ENCODE measurements around the gene DLGAP3. TPM values are rescaled to one million over a fixed set of nuclear protein-coding genes. Genes with fewer than 3 reads are reported as not detected.
A peak's percentile ranks its signal among the peaks of the same experiment; 100 is the strongest.

DLGAP3 gene
- total and polyA plus RNA-seq, 3 experiments from 2014 or later = 0.59 to 0.82 TPM; not detected in 1

DNA sequence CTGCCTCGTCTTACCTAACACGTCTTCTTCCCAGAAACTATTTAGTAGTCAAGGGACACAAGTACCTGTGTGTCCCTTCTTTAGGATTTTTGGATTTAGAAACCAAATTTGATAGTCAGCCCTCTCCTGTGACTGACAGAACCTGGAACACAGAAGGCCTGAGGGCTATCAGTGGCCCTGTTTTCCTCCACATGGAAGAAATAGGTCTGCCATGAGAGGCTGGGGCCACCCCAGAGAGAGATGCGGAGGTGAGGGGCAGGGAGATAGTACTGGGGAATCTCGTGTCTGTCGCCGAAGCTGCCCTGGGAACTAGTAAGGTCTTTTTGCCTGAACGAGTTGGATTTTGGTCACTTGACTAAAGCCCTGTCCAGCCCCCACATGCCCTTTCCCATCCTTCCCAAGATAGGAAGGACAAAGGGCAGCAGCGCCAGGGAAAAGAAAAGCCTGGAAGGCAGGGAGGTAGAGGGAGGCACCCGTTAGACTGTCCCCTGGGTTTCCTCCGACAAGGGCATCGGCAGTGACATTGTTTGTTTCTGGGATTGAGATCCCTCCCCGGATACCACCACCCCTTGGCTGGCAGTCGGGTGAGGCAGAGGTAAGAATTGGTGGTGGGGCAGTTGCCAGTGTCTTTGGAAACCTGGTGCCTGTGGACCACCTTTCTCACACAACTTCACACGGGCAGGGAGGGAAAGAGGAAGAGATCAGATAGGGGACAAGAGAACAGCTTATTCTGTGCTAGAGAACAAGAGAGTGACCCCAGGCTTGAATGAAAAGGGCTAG, 89.7 kb downstream of the DLGAP3 start:
- Histone ChIP-seq H3K4me3 (ENCODE audit: low read length) (no peak overlapping the region), H3K27ac (ENCODE audit: low read depth, low read length) (no peak overlapping the region), H3K9me3 (ENCODE audit: low read length) (no peaks in the 10 kb centered on the region), H3K4me1 (ENCODE audit: insufficient read depth, low read length) (peaks cover 15% of the 10 kb centered on the region), H3K36me3 (ENCODE audit: insufficient read depth, low read length) (no peaks in the 10 kb centered on the region), H3K27me3 (ENCODE audit: insufficient read depth, low read length, poor library complexity, severe bottlenecking) (no peaks in the 10 kb centered on the region)
- ChIA-PET CTCF (no interaction called here), POLR2A (no interaction called here)
- H3K4me3 Mint-ChIP-seq = no peak overlapping the region
- peak overlapping the region in 1 of 8 donors; percentile 23 for H3K27ac Mint-ChIP-seq
- peaks cover 0 to 13% (median 7%) of the 10 kb centered on the region in 3 donors for H3K36me3 Mint-ChIP-seq
- no peak for DNase-seq
- peaks cover 0 to 15% (median 9%) of the 10 kb centered on the region in 3 donors for H3K4me1 Mint-ChIP-seq
- H3K27me3 Mint-ChIP-seq = peaks cover 0 to 2% of the 10 kb centered on the region in 2 donors
- no peaks in the 10 kb centered on the region for H3K9me3 Mint-ChIP-seq

DNA sequence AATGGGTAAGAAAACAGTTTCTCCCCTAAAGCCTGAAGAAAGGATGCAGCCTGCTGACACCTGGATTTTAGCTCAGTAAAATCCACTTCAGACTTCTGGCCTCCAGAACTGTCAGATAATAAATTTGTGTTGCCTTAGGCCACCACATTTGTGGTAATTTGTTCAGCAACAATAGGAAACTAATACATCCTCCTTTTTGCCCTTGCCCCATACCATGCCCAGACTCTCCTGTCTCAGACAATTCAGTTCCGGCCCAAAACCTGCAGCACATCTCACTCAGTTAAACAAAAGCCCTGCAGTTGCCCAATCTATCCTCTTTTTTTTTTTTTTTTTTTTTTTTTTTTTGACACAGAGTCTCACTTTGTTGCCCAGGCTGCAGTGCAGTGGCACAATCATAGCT, 95.7 kb downstream of the DLGAP3 start:
- ChIA-PET POLR2A (no interaction called here), CTCF (no interaction called here)
- H3K4me3 Mint-ChIP-seq = no peak overlapping the region
- Histone ChIP-seq H3K27me3 (ENCODE audit: insufficient read depth, low read length, poor library complexity, severe bottlenecking) (no peaks in the 10 kb centered on the region), H3K36me3 (ENCODE audit: insufficient read depth, low read length) (no peaks in the 10 kb centered on the region), H3K4me1 (ENCODE audit: insufficient read depth, low read length) (no peaks in the 10 kb centered on the region), H3K4me3 (ENCODE audit: low read length) (no peak overlapping the region), H3K9me3 (ENCODE audit: low read length) (no peaks in the 10 kb centered on the region), H3K27ac (ENCODE audit: low read depth, low read length) (no peak overlapping the region)
- no peaks in the 10 kb centered on the region for H3K9me3 Mint-ChIP-seq
- DNase-seq = no peak
- H3K27me3 Mint-ChIP-seq = peaks cover 0 to 2% of the 10 kb centered on the region in 2 donors
- H3K36me3 Mint-ChIP-seq = peaks cover 1 to 8% (median 7%) of the 10 kb centered on the region in 3 donors
- H3K27ac Mint-ChIP-seq = peak overlapping the region in 1 of 8 donors; percentile 9
- H3K4me1 Mint-ChIP-seq = peaks cover 0 to 2% (median 0%) of the 10 kb centered on the region in 3 donors

DNA sequence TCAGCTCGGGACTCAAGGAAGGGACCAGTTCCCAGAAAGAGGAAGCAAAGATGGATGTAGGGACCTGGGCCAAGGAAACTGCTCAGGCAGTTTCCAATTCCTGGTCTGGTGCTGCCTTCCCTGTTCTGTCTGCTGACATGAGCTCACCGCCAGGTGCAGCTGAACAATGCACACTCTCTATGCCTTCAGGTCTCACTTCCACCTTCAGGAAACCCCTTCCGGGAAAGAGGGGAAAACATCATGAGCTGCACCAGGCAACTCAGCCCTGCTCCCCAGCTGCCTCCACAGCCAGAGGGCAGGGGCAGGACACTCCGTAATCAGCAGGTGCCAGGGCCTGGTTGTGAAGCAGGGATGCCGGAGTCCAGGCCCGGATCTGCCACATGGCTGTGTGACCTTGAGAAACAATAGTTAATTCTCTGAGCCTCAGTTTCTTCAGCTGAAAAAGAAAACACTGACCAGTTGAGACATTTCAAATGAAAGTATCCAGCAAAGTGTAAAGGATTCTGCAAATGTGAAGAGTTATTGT, 97.7 kb downstream of the DLGAP3 start:
- H3K27me3 ChIP-seq (ENCODE audit: insufficient read depth, low read length, poor library complexity, severe bottlenecking) = no peaks in the 10 kb centered on the region
- no peaks in the 10 kb centered on the region for H3K4me1 ChIP-seq (ENCODE audit: insufficient read depth, low read length)
- ChIA-PET POLR2A (no interaction called here), CTCF (interaction anchor here (1.7 kb wide), 1 partner anchor 21 kb away, joined by 6 read pairs; no protein-coding TSS in a partner anchor)
- H3K27ac ChIP-seq (ENCODE audit: low read depth, low read length) = no peak overlapping the region
- H3K27me3 Mint-ChIP-seq = peaks cover 0 to under 1% of the 10 kb centered on the region in 2 donors
- H3K9me3 Mint-ChIP-seq = no peaks in the 10 kb centered on the region
- H3K27ac Mint-ChIP-seq = peak overlapping the region in 1 of 8 donors; percentile 52
- H3K4me3 Mint-ChIP-seq = no peak overlapping the region
- peaks cover 0 to 2% (median 0%) of the 10 kb centered on the region in 3 donors for H3K4me1 Mint-ChIP-seq
- no peak for DNase-seq
- H3K4me3 ChIP-seq (ENCODE audit: low read length) = no peak overlapping the region
- no peaks in the 10 kb centered on the region for H3K36me3 ChIP-seq (ENCODE audit: insufficient read depth, low read length)
- H3K9me3 ChIP-seq (ENCODE audit: low read length) = no peaks in the 10 kb centered on the region
- H3K36me3 Mint-ChIP-seq = peaks cover 1 to 8% (median 7%) of the 10 kb centered on the region in 3 donors

DNA sequence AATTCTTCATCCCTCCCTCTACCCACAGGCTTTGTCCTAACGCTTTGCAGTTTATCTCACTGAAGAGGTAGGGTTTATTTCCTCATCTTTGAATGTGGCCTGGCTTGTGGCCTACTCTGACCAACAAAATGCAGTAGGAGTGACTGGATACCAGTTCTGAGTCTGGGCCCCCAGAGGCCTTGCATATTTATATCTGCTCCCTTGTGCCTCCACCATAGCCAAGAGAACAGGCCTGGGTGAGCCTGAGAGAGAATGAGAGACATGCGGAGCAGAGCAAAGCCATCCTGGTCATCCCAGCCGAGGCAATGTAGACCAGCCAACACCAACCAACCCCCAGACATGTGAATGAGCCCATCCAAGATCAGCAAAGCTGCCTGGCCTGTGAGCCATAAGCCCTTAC, 100.2 kb downstream of the DLGAP3 start:
- no peaks in the 10 kb centered on the region for H3K36me3 ChIP-seq (ENCODE audit: insufficient read depth, low read length)
- no peak overlapping the region for H3K4me3 ChIP-seq (ENCODE audit: low read length)
- Mint-ChIP-seq H3K36me3 (peaks cover 1 to 7% (median 4%) of the 10 kb centered on the region in 3 donors), H3K4me1 (no peaks in the 10 kb centered on the region), H3K4me3 (no peak overlapping the region), H3K27me3 (peaks cover 0 to 2% of the 10 kb centered on the region in 2 donors), H3K9me3 (no peaks in the 10 kb centered on the region), H3K27ac (no peak overlapping the region)
- H3K27me3 ChIP-seq (ENCODE audit: insufficient read depth, low read length, poor library complexity, severe bottlenecking) = no peaks in the 10 kb centered on the region
- ChIA-PET POLR2A (no interaction called here), CTCF (no interaction called here)
- H3K27ac ChIP-seq (ENCODE audit: low read depth, low read length) = no peak overlapping the region
- no peak for DNase-seq
- H3K4me1 ChIP-seq (ENCODE audit: insufficient read depth, low read length) = no peaks in the 10 kb centered on the region
- no peaks in the 10 kb centered on the region for H3K9me3 ChIP-seq (ENCODE audit: low read length)

GRCh38 chr1:34828611-34829010, 100.8 kb downstream of the DLGAP3 start:
- peaks cover 1 to 7% (median 6%) of the 10 kb centered on the region in 3 donors for H3K36me3 Mint-ChIP-seq
- no peaks in the 10 kb centered on the region for H3K4me1 Mint-ChIP-seq
- Histone ChIP-seq H3K9me3 (ENCODE audit: low read length) (no peaks in the 10 kb centered on the region), H3K4me1 (ENCODE audit: insufficient read depth, low read length) (no peaks in the 10 kb centered on the region), H3K36me3 (ENCODE audit: insufficient read depth, low read length) (no peaks in the 10 kb centered on the region), H3K27me3 (ENCODE audit: insufficient read depth, low read length, poor library complexity, severe bottlenecking) (no peaks in the 10 kb centered on the region), H3K4me3 (ENCODE audit: low read length) (no peak overlapping the region), H3K27ac (ENCODE audit: low read depth, low read length) (no peak overlapping the region)
- H3K27ac Mint-ChIP-seq = no peak overlapping the region
- POLR2A ChIA-PET = no interaction called here
- H3K4me3 Mint-ChIP-seq = no peak overlapping the region
- CTCF ChIA-PET = no interaction called here
- no peaks in the 10 kb centered on the region for H3K9me3 Mint-ChIP-seq
- H3K27me3 Mint-ChIP-seq = peaks cover 0 to 2% of the 10 kb centered on the region in 2 donors
- no peak for DNase-seq

DNA sequence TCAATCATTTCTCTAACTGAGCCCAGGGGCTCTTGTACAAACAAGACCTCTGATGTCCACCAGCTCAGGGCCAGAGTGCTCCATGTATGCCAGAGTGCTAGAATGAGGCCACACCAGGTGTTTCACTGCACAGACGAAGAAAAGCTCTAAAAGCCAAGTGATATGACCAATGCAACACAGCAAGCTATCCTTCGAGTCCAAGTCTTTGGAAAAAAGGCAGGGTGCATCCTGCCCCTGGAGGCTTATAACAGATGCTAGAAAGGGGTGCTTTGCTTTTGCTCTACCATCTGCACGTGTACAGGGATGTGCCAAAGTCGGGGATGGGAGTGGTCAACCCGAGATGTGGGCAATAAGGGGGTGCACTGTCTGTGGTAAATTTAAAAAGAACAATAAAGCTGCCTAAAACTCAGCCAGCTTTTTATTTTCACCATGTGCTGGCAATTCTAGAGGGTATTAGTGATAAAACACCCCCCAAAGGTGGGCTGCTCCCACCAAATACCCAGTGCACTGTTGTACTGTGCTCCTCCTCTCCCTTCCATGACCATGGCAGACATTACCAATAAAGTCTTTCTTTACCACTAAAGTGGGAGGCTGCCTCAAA, 102.0 kb downstream of the DLGAP3 start:
- no peak overlapping the region for H3K4me3 ChIP-seq (ENCODE audit: low read length)
- H3K4me1 ChIP-seq (ENCODE audit: insufficient read depth, low read length) = no peaks in the 10 kb centered on the region
- H3K4me3 Mint-ChIP-seq = no peak overlapping the region
- H3K27ac ChIP-seq (ENCODE audit: low read depth, low read length) = no peak overlapping the region
- H3K27me3 Mint-ChIP-seq = peaks cover 0 to 2% of the 10 kb centered on the region in 2 donors
- H3K9me3 Mint-ChIP-seq = no peaks in the 10 kb centered on the region
- no peaks in the 10 kb centered on the region for H3K27me3 ChIP-seq (ENCODE audit: insufficient read depth, low read length, poor library complexity, severe bottlenecking)
- no peaks in the 10 kb centered on the region for H3K9me3 ChIP-seq (ENCODE audit: low read length)
- no peaks in the 10 kb centered on the region for H3K36me3 ChIP-seq (ENCODE audit: insufficient read depth, low read length)
- CTCF ChIA-PET = no interaction called here
- H3K27ac Mint-ChIP-seq = peak overlapping the region in 1 of 8 donors; percentile 29
- H3K36me3 Mint-ChIP-seq = peaks cover under 1 to 3% (median under 1%) of the 10 kb centered on the region in 3 donors
- no peak for DNase-seq
- POLR2A ChIA-PET = no interaction called here
- H3K4me1 Mint-ChIP-seq = no peaks in the 10 kb centered on the region

GRCh38 chr1:34825455-34826091, 103.9 kb downstream of the DLGAP3 start:
- no peak overlapping the region for H3K4me3 Mint-ChIP-seq
- peaks cover 0 to 2% of the 10 kb centered on the region in 2 donors for H3K27me3 Mint-ChIP-seq
- no peaks in the 10 kb centered on the region for H3K9me3 ChIP-seq (ENCODE audit: low read length)
- H3K27ac ChIP-seq (ENCODE audit: low read depth, low read length) = no peak overlapping the region
- H3K4me1 ChIP-seq (ENCODE audit: insufficient read depth, low read length) = no peaks in the 10 kb centered on the region
- no peak overlapping the region for H3K27ac Mint-ChIP-seq
- no peaks in the 10 kb centered on the region for H3K27me3 ChIP-seq (ENCODE audit: insufficient read depth, low read length, poor library complexity, severe bottlenecking)
- DNase-seq = no peak
- no peaks in the 10 kb centered on the region for H3K4me1 Mint-ChIP-seq
- peaks cover 0 to 2% (median 2%) of the 10 kb centered on the region in 3 donors for H3K36me3 Mint-ChIP-seq
- no peaks in the 10 kb centered on the region for H3K9me3 Mint-ChIP-seq
- no peak overlapping the region for H3K4me3 ChIP-seq (ENCODE audit: low read length)
- H3K36me3 ChIP-seq (ENCODE audit: insufficient read depth, low read length) = no peaks in the 10 kb centered on the region
- CTCF ChIA-PET = no interaction called here
- POLR2A ChIA-PET = no interaction called here
